HG03354 (cell line): Measurements from ENCODE around the gene ENPP6.

ENCODE experiments used
- ATAC-seq: cut with Tn5 transposase; IDR thresholded peaks from one replicate; pipeline ENCODE4 v1.9.1; 2021; ENCODE audit warnings: mild to moderate bottlenecking; ENCODE audit not compliant: unreplicated experiment, poor library complexity, severe bottlenecking

The ENPP6 gene

DNA sequence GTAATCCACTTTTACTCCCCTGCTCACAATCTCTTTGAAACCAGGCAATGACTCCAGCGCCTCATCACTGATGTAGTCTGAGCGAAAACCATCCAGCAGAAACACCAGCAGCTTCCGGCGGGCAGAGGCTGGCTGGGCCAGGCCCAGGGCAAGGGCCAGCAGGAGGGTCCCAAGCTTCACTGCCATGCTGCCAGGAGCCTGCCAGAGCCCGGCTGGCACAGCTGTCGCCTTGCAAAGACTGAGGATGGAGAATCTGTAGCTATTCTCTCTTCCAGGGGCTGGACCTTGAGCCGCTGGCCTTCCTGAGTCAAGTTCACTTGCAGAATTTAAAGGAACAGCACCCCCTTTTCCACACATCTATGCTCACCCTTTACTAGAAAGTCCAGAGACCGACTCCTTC lies at the start of gene ENPP6:
Gene ENPP6 (minus strand): TSS at position 240 of the 400 bp plus-strand sequence. CDS start 54 bp downstream, at position 186.
- ATAC-seq: no peak

DNA sequence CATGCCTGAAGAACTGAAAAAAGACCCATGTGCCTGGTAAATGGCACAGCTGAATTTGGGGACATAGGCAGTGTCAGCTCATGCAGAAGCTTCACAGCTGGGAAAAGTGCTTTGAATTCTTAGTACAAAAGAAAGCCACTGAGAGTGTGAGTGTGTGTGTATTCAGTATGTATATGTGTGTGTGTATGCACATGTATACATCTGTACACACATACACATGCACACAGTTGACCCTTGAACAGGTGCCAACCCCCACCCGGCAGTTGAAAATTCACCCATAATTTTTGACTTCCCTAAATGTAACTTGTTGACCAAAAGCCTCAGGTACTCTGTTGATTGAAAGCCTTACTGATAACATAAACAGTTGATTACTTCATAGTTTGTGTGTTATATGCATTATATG lies 49.5 kb upstream of the ENPP6 start:
- ATAC-seq: no peak

DNA sequence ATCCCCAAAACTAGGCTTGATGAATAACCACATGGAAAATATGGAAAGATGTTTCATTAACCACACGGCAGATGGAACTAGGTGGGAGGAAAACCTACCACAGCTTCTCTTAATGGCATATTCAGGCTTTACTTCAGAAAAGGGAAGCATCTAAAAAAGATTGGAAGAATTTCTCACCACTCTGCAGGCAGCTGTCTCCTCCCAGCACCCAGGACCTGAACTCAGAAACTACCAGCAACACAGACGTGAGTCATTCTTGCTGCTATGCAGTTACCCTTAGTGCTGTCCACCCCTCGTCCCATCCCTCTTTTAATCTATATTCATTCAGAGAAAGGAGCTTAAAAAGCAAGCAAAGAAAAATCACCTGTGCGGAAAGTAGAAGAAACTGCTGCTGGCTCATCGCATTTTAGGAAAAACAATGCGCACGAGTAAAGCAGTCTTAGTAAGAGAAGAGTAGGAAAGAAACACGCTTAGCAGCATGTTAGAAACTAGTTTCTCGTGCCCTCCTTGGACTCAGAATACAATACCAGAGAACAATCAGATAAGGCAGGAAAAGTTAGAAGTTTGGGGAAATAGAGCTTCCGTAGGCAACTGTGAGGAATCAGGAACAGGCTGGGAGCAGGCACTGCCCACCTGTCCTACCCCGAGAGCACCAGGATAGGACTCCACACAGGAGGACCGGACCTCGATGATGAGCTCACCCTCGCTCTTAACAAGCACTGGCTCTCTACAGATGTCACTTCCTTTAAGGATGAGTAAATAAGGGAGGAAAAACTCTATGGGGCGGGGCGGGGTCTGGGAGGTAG lies 48.1 kb upstream of the ENPP6 start:
- no peak for ATAC-seq

DNA sequence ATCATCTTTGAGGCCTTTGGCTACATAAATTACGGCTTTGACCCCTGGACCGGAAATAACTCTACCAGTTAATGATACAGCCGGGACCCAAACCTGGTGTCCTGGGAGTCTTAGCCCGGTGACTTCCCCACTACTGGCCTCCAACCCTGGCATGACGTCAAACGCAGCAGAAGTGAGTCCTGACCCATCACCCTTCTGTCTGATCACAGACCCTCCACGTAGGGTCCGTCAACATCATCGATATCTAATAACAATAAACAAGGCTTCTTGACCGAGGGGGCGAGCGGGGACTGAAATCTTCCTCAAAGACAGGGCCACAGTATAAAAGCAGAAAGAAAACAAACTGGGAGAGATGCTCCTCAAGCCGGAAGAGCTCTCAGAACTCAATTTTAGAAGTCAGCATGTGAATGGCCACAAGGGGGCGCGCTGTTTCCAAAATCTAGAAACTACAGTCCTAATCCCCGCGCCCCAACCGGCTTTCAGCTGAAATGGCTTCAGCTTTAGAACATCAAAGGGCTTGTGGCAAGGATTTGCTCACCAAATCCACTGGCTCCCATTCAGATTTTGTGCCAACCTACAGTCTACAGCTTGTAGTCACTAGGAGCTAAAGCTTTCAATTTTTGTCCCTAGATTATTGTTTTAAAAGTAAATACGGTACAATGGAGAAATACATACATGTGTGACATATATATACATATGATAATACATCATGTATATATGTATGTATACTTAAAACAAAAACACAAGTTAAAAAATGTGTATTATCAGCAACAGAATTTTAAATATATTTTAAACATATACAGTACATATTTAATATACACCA lies 46.4 kb upstream of the ENPP6 start:
- peak; percentile 36 for ATAC-seq

DNA sequence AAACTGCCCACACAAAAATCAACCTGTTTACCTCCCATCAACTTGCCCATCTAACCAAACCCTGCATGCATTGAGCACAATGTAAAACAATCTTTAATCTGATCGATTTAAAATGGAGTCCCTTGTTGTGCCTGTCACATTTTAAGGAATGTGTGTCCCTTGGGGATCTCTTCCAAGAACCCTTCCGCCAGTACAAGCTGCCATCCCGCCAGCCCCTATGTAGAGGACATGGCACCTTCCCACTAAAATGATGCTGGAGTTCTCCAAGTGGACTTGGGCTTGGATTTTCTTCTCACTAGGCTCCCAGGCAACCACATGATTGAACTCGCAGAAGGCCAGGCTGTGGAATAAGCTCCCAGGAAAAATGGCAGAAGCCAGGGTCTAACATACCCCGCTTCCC lies 45.8 kb upstream of the ENPP6 start:
- ATAC-seq: no peak

DNA sequence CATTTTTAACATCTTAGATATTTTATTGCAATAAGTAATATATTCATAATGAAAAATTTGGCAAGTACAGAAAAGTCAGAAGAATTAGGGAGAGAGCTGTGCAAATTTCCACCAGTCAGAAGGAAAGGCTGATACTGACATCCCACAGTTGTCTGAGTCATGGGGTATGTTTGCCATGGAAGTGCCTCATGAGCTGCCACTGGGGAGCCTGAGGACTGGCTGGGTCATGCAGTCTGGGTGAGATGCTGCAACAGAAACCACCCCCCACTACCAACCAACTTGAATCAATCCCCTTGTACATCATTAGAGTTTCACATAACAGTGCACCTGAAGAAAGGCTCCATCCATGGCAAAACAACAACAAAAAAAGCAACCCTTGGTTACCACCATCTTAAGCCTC lies 45.2 kb upstream of the ENPP6 start:
- no peak for ATAC-seq

DNA sequence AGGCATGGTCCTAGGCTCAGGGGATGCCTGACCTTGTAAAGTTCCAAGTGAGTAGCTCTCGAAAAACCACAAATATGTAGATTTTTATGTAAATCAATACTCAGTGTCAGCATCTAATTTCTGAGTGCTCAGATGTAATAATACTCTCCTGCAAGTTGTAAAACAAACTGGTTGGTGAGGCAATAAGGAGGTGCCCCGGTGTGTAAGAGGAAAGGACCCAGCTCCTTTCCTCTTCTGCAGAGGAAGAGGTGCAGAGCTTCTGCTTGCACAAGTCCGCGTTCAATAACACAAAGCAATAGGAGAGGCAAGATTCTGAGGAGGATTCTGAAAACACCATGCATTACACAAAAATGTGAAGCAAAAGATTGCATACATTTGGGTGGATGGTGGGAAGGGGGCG lies 43.6 kb upstream of the ENPP6 start:
- ATAC-seq: no peak

DNA sequence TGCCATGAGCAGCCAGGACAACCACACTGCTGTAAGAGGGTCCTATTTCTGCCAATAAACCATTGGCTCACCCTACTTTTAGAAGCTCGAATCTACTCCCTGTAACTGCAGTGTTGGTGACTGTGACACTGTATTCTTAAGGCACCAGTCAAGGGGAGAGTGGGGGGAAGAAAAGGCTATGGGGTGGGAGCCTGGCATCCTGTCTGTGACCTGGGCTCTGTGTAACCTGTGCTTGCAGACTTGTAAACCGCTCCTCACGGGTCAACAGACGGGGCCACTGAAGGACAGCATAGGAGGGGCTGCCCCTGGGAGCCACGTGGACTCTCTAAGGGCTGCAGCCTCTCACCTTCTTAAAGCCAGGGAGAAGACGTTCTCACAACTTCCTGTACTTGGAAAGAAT lies 42.2 kb upstream of the ENPP6 start:
- ATAC-seq: no peak

DNA sequence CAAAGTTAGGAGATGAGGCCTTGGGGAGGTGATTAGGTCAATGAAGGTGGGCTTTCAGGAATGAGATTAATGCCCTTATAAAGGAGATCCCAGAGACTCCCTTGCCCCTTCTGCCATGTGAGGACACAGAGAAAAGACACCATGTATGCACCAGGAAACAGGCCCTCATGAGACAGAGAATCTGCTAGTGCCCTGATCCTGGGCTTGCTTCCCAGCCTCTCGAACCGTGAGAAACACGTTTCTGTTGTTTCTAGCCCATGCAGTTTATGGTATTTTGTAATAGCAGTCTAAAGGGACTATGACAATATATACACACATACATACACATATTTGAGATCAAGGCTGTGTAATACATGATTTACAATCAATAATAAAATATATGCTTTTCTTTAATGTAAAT lies 41.4 kb upstream of the ENPP6 start:
- ATAC-seq: no peak

DNA sequence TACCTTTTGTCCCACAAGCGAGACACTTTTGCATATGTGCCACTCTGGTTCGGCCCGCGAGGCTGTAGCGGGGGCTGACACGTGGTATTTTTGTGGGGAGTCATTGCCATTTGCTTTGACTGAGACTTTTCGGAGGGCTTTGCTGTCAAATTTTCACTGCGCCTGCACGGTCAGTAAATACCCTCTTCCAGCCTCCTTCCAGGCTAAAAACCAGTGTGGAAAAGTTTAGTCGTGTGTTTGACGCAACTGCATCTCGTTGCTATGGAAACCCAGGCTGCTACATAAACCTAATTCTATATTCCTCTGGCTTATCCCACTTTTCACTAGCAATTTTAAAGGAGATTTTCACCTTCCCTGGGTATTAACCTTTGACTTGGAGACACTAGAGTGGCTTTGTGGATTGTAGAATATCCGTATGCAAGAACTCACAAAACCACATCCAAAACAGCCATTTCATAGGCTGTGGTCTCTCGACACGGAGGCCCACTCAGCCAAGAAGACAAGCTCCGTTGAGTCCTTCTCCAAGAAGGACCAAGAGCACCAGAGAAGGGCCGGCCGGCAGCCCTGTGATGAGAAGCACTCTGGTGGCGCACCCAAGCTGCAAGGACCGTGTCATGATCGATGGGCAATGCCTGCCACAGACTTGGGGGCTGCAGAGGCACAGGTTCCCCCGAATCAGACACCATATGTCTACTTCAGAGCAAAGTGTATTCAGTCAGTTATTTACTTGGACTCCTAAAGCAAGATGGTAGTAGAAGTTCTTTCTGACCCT lies 38.4 kb upstream of the ENPP6 start:
- no peak for ATAC-seq

DNA sequence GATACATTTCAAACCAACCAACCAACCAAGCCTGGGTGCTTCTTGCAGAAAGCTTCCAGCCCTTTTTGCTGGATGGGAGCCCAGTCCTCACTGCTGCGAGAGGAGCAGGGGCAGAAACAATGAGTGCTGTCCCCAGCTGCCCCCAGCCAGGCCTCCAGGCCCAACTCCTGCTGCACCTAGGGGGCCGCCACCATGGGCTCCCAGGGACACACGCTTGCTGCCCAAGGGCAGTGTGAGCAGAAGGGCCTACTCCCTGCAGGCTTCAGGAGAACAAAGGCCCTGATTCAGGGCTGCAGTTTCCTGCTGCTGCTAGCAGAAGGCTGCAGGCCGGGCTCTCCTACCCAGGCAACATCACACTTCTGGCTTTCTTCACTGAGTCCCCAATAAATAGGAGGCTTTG lies 37.7 kb upstream of the ENPP6 start:
- no peak for ATAC-seq

DNA sequence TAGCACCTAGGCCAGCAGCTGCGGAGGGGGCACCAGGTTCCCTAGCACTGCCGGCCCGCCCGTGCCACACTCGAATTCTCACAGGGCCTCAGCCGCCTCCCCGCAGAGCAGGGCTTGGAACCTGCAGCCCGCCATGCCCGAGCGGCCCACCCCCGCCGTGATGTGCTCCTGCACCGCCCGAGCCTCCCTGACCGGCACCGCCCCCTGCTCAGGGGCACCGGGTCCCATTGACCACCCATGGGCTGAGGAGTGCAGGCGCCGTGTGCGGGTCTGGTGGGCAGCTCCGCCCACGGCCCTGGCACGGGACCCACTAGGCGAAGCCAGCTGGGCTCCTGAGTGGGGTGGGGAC lies 35.4 kb upstream of the ENPP6 start:
- no peak for ATAC-seq

DNA sequence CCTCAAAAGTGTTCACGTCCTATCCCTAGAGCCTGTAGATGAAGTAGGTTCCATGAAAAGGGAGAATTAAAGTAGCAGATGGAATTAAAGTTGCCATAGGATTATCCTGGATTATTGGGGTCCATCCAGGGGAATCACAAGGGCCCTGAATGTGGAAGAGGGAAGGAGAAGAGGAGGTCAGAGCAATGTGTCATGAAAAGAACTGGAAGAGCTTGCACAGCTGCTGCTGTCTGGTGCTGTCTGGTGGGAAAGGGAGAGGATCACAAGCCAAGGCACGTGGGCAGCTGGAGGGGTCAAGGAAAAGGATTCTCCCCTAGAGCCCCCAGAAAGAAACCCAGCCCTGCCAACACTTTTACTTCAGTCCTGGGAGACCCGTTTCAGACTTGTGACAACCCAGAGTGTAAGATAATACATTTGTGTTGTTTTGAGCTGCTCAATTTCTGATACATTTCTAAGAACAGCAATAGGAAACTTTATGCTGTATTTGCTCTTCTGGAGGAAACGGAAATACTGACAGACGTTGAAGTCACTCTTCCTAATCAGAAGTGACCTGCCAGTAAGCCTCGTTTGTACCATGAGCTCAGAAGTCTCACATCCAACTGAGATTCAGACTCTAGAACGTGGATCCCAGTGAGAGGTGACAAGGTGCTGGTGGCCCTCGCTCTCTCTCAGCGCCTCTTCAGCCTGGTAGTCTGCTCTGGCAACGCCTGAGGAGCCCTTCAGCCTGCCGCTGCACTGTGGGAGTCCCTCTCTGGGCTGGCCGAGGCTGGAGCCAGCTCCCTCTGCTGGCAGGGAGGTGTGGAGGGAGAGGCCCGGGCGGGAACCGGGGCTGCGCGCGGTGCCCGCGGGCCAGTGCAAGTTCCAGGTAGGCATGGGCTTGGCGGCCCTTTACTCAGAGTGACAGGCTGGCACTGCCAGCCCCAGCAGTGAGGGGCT lies 34.7 kb upstream of the ENPP6 start:
- ATAC-seq: no peak

DNA sequence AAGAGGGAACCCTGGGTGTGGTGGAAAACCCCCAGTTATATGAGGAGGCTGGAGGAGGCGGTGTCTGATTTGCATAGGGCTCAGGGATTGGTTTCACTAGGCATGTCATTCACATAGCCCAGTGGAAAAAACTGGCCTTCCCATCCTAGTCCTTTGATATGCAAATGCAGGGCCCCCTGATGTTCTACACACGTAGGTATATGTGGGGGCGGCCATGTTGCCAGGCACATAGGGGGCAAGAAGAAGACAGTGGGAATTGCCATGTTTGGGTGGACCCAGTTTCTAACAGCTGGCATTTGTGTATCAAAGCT lies 34.0 kb upstream of the ENPP6 start:
- no peak for ATAC-seq

DNA sequence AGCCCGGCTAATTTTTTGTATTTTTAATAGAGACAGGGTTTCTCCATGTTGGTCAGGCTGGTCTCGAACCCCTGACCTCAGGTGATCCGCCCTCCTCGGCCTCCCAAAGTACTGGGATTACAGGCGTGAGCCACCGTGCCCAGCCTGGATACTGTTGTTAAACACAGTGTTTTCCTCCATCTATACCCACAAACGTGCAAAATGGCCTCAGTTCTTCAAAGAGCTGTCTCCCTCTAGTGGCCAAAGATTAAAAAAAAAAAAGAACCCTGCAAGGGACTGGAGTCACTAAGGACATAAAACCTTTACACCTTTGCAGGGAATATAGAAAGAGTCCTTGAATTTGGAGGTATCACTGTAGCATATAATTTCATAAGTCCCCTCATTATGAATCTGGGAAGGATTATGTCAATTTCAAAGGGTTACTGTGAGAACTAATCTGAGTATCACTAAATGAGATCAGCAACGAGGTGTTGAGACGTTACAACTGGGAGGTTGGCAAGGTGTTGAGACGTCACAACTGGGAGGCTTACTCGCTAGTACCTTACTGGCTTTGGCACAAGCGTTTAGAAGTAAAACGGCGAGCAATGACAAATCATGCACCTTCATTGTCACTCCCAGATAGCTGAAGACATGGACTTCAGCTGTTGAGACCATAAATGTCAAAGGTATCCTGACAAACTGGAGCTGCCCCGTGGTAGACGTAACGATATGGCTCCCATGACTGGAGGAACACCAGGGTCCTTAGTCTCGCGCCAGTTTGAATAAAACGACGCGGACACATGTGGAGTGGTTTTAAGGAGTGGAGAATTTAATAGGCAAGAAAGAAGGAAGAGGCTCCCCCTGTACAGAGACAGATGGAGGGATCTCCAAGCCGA lies 33.4 kb upstream of the ENPP6 start:
- ATAC-seq: peak; percentile 82

DNA sequence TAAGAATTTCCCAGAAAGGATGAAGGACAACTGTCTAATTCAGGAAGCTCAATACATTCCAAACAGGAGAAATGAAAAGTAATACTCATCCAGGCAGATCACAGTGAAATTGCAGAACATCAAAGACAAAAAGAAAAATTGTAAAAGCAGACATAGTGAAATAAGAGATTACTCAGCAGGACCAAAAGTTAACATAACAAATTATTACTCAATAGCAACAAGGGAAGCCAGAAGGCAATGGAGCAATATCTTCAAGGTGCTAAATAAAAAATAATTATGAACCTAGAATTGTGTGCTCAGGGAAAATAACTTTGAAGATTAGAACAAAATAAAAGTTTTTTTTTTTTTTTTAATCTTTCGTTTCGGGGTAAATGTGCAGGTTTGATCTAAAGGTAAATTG lies 30.5 kb upstream of the ENPP6 start:
- ATAC-seq: no peak

DNA sequence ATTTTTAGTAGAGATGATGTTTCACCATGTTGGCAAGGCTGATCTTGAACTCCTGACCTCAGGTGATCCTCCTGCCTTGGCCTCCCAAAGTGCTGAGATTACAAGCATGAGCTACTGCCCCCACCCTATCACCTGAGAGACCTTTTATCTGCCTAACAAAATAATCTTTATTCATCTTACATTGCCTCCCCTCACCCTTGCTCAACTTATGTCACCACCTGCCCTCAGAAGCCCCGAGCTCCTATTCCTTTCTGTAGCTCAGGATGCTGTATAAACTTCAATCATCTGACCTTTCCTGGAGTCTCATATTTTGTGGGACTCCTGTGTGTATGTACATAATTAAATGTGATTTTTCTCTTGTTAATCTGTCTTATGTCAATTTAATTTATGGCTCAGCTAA lies 29.7 kb upstream of the ENPP6 start:
- ATAC-seq: no peak

DNA sequence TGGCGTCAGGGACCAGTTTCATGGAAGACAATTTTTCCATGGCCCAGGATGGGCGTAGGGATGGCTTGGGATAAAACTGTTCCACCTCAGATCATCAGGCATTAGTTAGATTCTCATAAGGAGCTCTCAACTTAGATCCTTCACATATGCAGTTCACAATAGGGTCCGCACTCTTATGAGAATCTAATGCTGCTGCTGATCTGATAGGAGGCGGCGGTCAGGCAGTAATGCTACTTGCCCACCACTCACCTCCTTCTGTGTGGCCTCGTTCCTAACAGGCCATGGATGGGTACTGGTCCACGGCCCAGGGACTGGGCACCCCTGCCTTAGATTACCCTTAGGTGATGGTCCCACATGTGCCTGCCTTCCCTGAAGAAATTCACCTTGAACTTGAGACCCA lies 28.8 kb upstream of the ENPP6 start:
- no peak for ATAC-seq
